ENCODE measurements around the gene PDXP.
"Not testable (repeated sequence)": the region's sequence is repeated elsewhere in the genome, so short reads cannot be mapped to it uniquely, and the experiment has no call there.

GRCh38 chr22:37656583-37656982 lies 1.9 kb upstream of the PDXP start:
- not testable (repeated sequence) for TF ChIP-seq EZH2 (IDR thresholded peaks at IDR 0.05; ENCODE audit: insufficient read depth, poor library complexity, severe bottlenecking); EZH2phosphoT487 (IDR thresholded peaks at IDR 0.05; ENCODE audit: insufficient read depth, low read depth)

Measured in GM23248 (cell line).